ENCODE results near the gene NMNAT2.

DNA sequence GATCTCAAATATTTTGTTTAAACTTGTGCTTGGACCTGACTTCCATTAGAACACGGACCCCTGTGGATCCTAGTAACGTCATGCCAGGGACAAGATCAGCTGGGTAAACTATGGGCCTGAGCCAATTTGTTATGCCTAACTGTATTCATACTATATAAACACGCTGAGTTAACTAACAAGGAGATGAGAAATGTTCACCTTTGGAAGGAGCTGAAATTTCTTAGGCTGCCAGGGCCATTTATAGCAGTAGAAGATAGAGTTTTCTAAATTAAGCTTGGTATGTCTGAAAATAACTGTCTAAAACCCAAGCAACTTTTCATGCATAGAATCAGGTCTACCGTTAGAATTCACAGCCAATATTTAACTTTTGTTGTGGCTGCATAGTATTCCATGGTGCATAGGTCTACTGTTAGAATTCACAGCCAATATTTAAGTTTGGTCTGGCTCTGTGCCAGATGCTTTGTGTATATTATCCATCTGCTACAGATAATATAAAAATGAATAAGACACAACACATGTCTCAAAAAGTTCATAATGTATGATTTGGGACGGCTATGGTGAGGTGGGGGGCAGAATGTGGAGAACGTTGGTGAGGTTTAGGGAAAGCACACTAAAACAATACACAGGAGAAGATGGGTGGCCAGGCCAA, 61.5 kb downstream of the NMNAT2 start:
- TF ChIP-seq, protein P1, sequence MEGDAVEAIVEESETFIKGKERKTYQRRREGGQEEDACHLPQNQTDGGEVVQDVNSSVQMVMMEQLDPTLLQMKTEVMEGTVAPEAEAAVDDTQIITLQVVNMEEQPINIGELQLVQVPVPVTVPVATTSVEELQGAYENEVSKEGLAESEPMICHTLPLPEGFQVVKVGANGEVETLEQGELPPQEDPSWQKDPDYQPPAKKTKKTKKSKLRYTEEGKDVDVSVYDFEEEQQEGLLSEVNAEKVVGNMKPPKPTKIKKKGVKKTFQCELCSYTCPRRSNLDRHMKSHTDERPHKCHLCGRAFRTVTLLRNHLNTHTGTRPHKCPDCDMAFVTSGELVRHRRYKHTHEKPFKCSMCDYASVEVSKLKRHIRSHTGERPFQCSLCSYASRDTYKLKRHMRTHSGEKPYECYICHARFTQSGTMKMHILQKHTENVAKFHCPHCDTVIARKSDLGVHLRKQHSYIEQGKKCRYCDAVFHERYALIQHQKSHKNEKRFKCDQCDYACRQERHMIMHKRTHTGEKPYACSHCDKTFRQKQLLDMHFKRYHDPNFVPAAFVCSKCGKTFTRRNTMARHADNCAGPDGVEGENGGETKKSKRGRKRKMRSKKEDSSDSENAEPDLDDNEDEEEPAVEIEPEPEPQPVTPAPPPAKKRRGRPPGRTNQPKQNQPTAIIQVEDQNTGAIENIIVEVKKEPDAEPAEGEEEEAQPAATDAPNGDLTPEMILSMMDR (IDR thresholded peaks at IDR 0.05) = no peak
- no peak for TF ChIP-seq POLR2A (IDR thresholded peaks at IDR 0.05)

Data from Peyer's patch (tissue), 4 donors.